ENCODE data around the gene SNRNP40.
"Not testable (repeated sequence)": the region's sequence is repeated elsewhere in the genome, so short reads cannot be mapped to it uniquely, and the experiment has no call there.

Gene SNRNP40

DNA sequence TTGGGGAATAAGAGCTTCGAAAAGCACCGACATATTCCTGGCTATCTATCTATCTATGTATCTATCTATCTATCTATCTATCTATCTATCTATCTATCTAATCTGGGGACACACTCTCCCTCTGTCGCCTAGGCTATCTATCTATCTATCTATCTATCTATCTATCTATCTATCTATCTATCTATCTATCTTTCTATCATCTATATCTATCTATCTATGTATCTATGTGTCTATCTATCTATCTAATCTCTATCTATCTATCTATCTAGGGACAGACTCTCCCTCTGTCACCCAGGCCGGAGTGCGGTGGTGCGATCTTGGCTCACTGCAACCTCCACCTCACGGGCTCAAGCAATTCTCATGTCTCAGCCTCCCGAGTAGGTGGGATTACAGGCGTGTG, 14.2 kb downstream of the SNRNP40 start:
- DNase-seq = not testable (repeated sequence)

DNA sequence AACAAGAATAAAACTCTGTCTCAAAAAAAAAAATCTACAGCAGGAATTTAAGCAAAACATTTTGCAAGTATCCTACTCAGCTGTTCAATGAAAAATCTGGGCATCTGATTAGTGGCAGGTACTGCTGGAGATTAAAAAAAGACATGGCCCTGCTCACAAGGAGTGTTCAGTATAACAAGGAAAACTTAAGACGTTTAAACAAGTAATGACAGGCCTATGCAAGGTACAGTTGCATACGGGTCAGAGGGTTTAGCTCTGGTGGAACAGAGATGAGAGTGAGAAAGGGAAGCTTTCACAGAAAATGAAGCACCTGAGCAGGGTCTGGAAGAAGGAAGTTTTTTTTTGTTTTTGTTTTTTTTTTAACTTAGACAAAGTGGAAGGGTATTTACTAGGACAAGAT, 23.0 kb downstream of the SNRNP40 start:
- no peak for DNase-seq

DNA sequence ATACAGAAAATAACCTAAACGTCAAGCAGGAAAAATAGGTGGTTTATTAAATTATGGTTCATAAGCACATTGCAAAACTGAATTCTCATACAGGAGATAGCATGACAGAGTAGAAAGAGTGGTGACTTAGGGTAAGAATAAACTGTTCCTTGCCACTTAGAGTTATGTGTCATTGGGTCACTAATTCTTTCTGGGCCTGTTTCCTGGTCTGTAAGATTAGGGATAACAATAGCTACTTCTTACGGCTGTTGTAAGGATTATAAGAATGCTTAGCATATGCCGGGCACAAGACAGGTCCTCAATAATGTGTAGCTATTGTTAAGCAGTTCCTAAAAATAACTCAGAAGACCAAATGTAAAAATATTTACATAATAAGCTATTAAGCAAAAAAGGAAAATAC, 24.2 kb downstream of the SNRNP40 start:
- no peak for DNase-seq

DNA sequence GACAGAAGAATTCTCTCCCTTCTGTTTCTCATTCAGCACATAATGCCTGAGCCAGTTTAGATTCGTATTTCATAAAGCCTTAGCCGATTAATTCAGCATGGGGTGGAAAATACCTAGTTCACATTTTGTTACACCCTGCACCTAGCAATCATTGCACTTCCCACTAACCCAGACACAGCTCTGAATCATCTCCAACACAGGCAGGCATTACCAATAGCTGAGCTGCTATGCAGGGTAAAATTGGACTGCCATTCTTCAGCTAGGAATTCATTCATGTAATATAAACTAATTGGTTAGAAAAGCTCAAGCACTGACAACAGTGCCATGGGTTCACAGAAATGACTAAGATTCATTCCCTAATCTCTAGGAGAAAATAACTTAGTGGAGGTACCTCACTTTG, 30.0 kb downstream of the SNRNP40 start:
- DNase-seq = no peak

DNA sequence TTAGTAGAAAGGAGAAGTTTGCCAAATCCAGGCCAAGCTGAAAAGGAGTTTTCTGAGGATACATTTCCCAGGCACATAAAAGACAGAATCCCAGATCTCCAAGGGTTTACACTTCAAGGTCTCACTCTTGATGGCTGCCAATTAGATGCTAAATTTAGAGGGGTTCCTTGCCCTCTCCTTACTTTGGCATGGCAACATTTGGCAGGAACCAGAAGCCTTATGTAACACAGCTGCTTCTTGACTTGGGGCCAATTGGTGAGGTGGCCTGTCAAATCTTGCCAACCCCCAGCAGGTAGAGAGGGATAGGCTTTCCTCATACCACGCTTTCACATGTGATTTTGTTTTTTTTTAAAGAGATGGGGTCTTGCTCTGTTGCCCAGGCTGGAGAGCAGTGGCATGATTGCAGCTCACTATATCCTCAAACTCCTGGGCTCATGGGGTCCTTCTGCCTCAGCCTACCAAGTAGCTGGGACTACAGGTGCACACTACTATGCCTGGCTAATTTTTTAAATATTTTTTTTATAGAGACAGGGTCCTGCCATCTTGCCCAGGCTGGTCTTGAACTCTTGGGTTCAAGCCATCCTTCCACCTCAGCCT, 31.7 kb downstream of the SNRNP40 start:
- no peak for DNase-seq

DNA sequence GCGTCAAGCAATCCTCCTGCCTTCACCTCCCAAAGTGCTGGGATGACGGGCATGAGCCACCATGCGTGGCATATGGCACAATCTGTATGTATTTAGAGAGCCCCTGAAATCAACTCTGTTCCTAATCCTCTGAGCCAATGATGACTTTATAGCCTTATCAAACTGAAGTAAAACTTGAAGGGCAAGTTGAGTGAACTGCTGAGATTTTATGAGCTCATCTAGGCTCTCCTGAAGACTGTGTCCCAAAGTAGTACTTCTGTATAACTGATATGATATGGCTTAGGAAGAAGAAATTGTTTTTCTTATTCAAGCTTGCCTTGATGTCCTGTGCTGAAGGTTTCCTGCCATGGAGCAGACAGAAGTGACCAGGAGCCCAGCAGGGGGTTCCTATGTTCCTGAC, 33.2 kb downstream of the SNRNP40 start:
- no peak for DNase-seq

DNA sequence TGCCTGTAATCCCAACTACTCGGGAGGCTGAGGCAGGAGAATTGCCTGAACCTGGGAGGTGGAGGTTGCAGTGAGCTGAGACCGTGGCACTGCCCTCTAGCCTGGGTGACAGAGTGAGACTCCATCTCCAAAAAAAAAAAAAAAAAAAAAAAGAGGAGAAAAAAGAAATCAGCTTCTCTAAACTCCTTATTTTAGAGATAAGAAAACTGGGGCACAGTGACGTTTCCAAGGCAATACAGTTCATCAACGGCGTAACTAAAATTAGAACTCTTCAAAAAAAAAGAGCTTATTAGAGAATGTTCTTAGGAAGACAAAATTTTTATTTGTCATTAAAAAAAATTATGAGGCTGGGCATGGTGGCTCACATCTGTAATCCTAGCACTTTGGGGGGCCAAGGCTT, 34.2 kb downstream of the SNRNP40 start:
- DNase-seq = not testable (repeated sequence)

DNA sequence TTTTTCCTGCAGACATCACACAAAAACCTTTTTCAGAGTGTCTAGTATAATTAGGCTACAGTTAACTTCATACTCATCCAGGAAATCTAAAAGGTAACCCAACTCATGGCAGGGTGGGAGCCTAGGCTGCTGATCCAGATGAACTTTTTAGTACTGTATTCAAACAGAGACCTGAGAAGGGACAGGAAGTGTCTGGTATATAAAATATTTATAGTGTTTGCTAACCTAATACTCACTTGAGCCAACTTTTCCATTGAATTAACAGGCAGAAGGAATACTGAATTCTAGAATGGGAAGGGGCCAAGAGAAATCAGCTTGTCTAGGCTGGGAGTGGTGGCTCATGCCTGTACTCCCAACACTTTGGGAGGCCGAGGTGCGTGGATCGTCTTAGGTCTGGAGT, 34.7 kb downstream of the SNRNP40 start:
- DNase-seq = no peak

DNA sequence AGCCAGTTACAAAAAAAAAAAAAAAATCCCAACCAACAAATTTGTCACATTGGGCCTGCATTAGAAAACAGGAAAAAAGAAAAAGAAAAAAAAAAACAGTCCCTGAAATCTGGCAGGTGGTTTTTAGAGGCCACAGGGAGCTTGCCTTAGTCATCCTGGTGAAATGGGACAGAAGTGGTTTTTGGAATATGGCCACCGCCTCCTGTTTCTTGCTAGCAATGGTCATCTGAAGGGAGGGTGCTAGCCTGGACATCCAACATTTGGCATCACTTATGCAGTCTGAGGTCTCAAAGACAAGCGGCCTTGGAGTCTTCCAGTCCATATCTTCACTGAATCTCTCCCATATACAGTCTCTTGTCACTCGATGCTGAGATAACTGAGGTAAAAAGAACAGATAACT, 36.8 kb downstream of the SNRNP40 start:
- DNase-seq = no peak

DNA sequence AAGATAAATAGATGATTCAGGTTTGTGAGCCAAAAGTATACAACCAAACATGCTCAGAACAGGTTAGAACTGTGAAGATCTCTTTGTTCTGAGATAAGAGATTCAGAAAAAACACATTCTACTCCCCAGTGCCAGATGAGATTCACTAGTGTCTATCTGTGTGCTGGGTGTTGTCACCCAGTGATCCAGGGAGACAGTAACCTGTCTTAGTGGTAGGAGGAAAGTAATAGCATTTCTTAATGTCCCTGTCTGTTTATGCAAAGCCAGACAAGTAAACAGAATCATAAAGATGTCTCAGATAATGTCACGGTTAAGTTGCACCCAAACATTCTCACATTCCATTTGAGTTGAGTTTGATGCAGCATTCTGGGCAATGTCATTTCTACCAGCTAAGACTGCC, 38.0 kb downstream of the SNRNP40 start:
- DNase-seq = no peak

DNA sequence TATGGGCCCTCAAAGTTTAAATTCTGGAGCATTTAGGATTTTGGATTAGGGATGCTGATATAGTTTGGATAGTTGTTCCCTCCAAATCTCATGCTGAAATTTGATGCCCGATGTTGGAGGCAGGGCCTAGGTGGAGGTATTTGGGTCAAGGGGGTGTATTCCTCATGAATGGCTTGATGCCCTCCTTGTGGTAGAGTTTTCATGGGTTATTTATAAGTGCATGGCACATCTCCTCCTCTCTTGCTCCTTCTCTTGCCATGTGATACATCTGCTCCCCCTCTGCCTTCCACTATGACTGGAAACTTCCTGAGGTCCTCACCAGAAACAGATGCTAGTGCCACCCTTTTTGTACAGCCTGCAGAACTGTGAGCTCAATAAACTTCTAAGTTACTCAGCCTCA, 39.4 kb downstream of the SNRNP40 start:
- DNase-seq = no peak

DNA sequence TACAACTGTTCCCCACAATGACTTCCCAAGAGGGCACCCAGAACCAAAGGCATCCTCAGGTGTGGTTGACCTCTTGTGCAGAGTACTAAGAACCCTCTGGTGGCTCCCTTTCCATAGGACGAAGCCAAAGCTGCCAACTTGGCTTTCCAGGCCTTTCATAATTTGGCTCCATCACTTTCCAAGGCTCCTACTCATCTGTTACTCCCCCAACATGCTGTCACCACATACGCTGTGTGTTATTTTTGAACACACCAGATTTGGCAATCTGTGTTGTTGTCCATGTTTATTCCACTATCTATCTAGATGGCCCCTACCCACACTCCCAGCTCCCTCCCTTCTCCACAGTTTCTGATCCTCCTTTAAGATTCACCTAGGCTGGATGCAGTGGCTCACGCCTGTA, 46.7 kb downstream of the SNRNP40 start:
- DNase-seq = no peak

DNA sequence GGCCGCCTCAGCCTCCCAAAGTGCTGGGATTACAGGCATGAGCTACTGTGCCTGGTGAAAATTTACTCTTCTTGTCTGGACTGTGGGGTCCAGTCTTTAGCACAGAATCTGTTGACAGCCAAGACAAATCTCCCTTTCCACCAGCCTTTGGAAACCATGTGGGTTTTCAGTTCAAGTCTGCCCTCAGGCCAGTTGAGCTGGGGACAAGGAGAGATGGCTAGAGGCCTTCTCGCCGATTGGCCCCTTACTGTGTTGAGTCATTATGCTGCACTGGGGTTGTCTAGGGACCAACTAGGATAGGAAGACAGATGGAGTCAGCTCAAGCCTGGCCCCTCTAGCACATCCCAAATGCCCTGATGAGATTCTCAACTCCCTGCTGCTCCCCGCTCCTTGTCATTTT, 48.3 kb downstream of the SNRNP40 start:
- no peak for DNase-seq

DNA sequence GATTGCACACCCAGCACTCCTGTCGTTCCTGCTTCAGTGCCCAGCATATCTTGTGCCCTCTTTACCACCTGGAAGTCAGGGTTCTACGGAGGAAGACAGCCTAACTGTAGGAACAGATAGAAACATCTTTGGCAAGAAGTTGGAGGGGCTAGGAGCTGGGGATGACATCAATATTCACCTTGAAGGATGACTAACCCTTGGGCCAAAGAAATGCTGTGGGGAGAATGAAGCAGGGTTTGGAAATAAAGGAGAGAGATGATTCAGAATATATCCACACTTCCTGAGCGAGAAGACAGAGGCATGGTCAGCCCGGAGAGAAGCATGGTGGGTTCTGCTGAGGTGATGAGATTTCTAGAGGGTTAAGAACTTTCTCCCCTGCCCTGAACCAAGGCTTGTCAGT, 52.3 kb downstream of the SNRNP40 start:
- no peak for DNase-seq

DNA sequence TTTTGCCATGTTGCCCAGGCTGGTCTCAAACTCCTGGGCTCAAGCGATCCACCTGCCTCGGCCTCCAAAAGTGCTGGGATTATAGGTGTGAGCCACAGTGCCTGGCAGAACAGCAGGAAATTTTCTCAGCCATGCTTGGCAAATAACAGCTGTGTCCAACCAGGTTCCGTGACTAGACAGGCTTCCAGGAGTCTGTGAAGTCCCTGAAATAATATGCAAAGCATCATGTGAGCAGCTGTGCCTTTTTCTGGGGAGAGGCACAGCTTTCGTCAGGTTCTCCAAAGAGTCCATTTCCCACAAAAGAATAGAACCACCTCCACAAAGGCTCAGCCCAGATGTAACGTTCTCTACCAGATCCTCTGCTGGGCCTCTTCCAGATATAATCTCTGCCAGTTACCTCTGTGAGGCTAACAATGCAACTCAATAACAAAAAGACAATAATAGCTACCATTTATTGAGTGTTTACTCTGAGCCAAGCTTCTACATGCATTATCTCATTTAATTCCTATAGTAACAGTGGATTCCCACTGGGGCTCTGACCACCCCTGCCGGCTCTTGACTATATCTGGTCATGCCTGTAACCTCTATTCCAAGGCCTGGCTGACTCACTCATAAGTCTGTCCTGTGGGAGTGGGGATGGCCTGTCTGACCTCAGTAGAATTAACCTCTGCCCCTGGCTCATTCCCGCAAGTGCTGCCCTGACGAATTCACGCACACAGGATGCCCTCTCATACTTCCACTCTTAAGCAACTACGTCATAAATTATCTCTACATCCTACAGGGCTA, 52.9 kb downstream of the SNRNP40 start:
- DNase-seq = no peak

DNA sequence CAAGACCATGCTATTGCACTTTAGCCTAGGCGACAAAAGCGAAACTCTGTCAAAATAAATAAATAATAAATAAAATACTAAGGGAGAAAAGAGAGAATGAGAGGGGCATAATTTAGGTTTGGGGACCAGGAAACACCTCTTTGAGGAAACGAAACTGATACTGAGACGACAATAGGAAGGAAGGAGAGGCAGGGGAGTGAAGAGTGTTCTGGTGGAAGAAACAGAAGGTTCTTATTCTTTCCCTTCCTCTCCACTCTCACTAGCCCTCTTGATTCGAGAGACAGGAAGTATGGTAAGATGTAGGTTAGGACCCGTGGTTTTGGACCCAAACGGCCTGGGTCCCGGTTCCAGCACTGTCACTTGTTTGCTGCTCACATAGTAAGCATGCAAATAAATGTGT, 55.3 kb downstream of the SNRNP40 start:
- peak in 1 of 2 donors; percentile 11 for DNase-seq

DNA sequence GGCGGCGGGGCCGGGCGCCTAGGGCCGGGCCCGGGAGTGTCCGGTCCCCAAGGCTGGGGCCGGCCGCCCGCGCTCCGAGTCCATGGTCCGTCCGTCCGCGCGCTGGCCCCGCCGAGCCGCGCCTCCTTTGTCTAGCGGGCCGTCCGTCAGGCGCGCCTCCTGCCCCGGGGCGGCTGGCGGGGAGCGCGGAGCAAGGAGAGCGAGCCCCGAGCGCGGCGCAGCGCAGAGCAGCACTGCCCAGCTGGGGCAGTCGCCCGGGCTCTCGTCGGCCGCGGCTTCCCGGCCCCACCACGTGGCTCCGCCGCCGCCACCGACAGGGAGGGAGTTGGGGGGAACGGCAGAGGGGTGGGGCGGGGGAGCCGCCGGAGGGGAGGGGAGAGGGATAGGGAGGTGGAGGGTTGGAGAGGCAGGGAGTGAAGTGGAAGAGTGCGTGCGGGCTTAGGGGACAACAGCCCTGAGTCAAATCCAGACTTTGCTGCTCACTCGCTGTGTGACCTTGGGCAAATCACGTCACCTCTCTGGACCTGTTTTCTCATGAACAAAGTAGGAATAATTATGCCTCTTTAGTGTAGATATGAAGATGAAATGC, 56.8 kb downstream of the SNRNP40 start, which contains the start of gene NKAIN1:
NKAIN1 (minus strand) TSS at position 235 of the 589 bp plus-strand sequence. CDS start 340 bp downstream, outside the sequence.
- no peak for DNase-seq

DNA sequence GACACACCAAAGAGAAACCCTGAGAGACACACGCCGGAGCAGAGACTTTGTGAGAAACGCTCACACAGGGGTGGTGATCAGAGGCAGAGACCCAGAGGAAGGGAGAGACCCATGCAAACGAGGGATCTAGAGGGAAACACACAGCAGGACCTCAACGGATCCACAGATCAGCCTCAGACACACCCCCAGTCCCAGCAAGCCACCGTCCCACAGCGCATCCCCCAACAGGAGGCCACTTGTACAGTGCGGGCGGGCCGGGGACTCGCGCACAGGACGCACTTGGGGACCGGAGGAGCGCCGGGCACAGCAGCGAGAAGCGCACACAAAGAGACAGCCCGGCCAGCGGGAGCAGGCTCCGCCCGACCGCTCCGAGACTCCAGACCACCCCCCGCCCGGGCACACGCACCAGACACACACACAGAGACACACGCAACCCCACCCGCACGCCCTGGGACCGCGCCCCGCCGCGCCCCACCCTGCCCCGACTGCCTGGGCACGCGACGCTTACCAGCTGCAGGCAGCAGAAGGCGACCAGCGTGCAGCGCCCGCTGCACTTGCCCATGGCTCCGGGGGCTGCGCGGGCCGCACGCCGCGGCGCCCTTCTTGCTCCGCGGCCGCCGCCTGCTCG, 57.5 kb downstream of the SNRNP40 start:
- no peak for DNase-seq

DNA sequence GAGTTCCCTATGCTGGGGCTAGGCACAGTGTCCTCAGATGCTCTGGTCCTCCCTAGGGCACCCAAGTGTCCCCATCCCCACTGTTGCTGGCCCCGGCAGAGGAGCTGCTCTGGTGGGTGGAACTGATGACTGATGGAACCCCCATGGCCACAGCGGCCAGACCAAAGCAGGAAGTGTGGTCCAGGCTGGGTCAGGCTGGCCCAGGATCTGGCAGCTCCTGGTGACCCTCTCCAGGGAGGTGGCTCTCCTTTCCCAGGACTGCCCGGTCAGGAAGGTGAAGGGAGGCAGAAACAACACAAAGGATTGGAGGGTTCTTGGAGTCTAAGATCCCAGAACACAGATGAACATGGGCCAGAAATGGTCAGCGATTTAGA, 58.0 kb downstream of the SNRNP40 start:
- no peak for DNase-seq

DNA sequence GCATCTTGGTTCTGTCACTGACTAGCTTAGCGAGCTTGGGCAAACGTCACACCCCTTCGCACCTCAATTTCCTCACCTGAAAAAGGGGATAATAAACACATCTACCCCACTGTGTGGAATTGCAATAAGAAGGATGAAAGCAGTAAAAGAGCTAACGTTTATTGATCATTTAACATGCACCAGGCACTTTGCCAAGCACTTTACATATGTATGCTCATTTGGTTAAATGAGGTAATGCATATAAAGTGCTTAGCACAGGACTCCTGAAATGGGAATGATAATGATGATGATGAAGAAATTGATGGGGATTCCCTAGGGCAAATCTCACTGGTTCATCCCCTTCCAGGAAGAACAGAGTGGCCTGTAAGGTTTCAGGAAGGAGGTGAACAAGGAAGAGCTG, 61.7 kb downstream of the SNRNP40 start:
- DNase-seq = no peak

DNA sequence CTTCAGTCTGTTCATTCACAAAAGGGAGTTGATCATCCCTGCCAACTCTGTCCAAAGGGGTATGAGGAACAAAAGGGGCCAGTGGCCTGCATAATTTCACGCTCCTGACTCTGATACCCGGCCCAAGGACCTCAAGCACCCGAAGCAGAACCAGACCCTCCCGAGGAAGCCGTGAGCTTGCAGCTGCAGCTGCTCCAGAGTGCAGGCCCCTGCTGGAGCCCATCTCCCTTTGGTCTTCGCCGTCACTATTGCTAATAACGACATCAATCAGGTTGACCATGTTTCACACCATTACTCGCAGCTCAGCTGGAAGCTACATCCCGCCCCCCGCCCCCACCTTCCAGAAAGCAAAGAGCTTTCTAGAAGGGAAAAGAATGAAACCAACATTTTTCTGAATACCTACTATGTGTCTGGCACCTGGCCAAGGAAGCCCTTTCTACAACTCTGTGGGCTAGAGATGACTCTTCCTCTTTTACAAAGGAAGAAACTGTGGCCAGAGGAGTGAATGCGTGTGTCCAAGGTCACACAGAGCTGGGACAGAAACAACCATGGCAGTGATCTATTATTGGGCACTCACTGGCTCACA, 62.4 kb downstream of the SNRNP40 start:
- no peak for DNase-seq

DNA sequence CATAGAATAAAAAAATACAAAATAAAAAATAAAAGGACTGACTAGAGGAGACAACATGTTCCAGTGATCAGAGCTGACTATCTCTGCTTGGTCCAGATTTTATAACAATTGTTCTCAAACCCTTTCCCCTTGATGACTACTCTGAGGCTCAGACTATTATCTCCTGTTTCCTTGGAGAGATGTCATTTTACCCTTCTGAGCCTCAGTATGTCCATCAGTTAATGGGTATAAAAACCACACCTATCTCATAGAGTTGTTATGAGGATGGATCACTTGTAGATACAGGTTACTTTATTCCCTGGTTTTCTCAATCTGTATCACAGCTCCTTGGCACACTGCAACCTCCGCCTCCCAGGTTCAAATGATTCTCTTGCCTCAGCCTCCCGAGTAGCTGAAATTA, 63.9 kb downstream of the SNRNP40 start:
- DNase-seq = no peak

DNA sequence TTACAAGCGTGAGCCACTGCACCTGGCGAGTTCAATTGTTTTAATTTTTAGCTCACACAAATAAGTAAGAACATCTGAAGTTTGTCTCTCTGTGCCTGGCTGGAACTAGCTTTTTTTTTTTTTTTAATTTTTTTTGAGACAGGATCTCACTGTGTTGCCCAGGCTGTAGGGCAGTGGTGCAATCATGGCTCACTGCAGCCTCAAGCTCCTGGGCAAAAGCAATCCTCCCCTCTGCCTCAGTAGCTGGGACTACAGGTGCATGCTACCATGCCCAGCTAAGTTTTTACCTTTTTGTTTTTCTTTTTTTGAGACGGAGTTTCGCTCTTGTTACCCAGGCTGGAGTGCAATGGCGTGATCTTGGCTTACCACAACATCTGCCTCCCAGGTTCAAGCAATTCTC, 64.8 kb downstream of the SNRNP40 start:
- no peak for DNase-seq

DNA sequence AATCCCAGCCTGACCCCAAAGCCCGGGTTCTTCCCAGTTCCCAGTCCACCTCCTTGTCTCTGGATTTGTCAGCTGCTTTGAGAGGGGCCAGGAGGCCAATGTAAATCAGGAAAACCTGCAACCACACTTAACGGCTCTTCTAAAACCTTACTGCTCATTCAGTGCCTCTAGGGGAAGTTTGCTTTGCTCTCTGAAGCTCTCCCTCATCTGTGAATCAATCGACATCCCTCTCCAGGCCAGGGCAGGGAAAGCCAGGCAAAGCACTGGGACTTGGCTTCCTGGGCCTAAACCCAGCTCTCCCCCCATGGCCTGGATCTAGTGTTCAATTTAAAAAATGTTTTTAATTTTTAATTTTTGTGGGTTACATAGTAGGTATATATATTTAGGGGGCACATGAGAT, 66.2 kb downstream of the SNRNP40 start:
- DNase-seq = no peak
